GM21723 (cell line): Measurements from ENCODE around the gene CHIC1.
"Not testable (repeated sequence)": the region's sequence is repeated elsewhere in the genome, so short reads cannot be mapped to it uniquely, and the experiment has no call there.

ENCODE experiments used
- ATAC-seq: cut with Tn5 transposase; IDR thresholded peaks from one replicate; pipeline ENCODE4 v1.9.1; 2021; ENCODE audit warnings: mild to moderate bottlenecking, moderate library complexity; ENCODE audit not compliant: unreplicated experiment

The CHIC1 gene

DNA sequence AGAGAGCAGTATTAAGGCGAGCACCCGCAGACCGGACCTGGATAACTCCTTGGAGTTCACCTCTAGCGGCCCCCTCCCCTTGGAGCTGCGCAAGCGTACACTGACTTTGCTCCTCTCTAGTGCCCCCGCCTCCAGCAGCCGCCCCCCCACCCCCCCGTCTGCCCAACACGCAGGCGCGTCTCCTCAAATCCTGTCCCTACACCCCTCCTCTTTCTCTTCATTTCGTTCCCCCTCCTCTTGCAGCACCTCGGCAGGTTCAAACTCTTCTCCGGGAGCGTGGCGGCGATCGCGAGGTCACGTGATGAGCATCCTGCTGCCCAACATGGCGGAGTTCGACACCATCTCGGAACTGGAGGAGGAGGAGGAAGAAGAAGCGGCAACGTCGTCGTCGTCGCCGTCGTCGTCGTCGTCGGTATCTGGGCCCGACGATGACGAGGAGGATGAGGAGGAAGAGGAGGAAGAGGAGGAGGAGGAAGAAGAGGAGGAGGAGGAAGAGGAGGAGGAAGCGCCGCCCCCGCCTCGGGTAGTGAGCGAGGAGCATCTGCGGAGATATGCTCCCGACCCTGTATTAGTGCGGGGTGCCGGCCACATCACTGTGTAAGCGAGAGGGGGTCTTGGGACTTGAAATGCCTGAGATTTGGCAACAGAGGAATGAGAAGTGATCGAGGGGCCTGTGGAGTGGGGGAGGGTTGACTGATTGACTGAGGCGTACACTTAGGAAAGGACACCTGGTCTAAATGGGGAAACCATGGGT, at the start of gene CHIC1:
CHIC1 (plus strand) TSS at position 214 of the 754 bp plus-strand sequence; CDS start at position 302, 88 bp downstream.
- peak; percentile 70 for ATAC-seq

DNA sequence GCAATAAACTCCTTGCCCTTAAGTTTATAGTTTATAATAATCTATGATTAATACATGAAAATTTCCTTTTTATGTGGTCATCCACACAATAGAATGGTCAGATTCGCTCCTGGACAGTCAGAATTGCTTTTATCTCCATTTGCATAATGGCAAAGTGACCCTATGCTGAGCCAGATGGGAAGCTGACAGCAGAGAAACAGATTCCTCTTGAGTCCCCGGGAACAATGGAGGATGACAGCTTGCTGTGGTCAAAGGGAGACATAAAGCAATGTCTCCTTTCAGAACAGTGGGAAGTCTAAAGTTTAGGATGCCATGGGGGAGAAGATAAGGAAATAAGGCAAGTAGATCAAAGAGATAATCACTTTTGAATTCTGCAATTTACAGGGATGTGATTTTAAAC, 40.2 kb upstream of the CHIC1 start:
- ATAC-seq, result not testable (repeated sequence)

DNA sequence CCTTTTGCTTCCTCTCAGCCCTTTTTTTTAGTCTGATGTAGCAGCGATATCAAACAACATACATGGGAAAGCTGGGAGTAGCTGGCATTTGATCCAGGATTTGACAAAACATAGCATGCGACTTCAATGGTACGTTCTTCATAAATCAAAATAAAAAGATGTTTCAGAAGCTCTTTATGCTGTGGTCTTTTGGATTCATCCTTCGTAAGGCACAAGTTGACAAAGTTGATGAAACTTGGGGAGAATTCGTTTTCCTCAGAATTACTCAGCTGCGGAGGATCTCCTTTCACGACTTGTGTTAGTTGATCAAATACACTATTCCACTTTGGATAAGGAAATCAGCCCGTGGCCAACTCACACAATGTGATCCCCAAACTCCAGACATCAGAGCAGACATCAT, 38.1 kb upstream of the CHIC1 start:
- ATAC-seq, result no peak

DNA sequence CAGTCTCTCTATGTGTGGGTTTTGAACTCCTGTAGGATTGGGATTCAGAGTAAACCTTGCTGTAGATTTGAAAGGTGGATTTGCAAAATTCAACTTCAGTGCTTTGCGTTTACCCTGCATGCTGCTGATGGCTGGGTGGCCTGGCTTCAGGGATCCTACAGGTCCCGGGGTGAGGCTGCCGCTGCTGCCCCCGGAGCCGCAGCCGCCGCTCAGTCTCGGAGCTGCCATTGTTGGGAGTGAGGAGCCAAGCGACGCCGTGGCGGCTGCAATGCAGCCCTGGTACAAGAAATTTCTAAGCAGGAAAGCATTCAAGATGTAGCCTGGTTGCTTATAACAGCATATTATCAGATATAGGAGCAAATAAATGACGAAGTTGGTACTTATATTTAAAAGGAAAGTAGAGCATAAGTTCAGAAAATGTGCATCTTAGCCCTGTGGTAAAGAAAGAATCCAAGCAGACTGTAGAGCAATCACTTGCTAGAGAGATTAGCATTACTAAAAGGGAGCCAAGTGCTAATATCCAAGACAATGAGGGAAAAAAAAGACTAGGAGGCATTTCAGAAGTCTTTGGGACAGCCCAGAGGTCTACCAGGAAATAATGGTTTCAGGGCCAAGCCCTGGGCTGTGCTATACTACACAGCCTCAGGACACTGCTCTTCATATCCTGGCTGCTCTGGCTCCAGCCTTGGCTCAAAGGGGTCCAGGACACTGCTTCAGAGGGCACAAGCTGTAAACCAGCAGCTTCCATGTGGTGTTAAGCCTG, 36.9 kb upstream of the CHIC1 start:
- ATAC-seq, result no peak

DNA sequence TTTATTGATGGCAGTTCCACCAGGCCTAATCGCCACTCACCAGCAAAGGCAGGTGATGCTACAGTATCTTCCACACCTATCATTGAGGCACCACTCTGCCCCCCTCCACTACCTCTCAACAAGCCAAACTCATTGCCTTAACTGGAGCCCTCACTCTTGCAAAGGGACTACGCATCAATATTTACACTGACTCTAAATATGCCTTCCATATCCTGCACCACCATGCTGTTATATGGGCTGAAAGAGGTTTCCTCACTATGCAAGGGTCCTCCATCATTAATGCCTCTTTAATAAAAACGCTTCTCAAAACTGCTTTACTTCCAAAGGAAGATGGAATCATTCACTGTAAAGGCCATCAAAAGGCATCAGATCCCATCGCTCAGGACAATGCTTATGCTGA, 31.3 kb upstream of the CHIC1 start:
- ATAC-seq, result not testable (repeated sequence)

DNA sequence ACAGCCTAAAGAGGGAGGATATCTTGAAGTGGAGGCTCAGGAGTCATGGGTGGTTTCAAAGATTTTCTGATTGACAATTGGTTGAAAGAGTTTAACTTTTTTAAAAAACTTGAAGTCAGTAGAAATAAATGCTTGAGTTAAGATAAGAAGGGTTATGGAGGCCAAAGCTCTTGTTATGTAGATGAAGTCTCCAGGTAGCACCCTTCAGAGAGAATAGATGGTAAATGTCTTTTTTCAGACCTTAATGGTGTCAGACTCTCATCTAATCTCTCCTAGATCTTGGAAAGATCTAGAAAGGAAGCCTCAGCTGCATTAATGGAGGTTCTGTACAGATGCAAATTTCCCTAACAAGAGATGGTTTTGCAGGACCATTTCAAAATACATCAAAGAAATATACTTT, 6.8 kb upstream of the CHIC1 start:
- ATAC-seq, result no peak

DNA sequence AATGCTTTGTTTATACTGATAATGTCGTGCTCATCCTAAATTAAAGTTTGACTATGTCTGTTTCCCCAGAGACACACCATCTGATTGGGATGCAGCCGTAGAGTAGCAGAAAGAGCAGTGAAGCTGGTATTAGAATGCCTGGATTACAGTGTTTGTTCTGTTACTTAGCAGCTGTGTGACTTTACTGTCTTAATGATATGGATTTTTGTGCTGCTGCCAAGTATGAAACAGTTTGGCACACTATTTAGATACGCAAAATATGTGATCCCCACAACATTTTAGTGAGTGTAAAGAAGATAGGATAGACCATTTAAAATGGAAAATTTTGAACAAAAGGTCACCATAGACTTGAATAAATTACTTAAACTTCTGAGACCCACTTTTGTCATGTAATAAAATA, 1.2 kb upstream of the CHIC1 start:
- no peak for ATAC-seq

DNA sequence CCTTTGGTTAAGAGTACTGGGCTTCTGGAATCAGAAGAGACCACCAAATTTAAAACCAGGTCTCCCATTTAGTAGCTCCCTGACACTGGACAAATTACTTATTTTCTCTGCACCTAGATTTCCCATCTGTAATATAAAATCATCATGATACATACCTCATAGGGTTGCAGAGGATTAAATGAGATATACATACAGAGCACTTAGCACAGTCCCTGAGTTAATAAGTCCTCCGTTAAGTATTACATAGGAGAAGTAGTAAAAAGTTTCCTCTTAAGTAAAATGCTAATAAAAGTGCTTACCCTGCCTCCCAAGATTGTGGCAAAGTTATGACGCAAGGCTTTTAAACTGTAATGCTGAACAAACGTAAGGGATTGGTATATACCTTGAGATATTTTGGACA, 539 bp upstream of the CHIC1 start:
- peak; percentile 24 for ATAC-seq

DNA sequence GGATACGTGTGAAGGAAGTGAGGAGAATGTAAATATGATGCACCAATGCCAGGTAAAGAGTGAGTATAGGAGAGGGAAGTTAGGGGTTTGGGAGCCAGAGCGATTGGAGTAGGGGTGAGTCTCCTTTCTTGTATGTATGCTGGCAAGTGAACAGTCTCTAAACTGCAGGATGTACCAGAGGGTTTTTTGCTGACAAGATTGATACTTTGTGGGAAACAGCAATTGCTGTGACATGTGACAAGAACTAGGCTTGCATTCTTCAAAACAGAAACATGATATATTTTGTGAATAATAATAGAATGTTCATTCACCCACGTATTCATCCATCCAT, 706 bp downstream of the CHIC1 start:
- ATAC-seq, result peak; percentile 36

DNA sequence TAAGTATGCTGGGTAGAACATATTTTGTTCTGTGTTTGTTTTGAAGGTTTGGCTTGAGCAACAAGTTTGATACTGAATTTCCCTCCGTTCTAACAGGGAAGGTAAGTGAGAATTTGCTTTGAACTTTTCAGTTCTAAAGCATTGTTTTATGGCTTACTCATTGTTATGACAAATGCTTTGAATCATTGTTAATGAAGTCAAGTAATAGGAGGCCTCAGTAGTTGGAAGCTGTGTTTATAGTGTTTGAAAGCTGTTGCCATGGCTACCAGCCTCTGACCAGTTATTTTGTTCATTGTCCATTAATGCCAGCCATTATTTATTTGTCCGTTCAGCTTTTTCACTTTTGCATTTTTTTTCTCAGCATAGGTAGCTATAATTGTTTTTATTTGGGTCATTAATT, 14.4 kb downstream of the CHIC1 start:
- no peak for ATAC-seq

DNA sequence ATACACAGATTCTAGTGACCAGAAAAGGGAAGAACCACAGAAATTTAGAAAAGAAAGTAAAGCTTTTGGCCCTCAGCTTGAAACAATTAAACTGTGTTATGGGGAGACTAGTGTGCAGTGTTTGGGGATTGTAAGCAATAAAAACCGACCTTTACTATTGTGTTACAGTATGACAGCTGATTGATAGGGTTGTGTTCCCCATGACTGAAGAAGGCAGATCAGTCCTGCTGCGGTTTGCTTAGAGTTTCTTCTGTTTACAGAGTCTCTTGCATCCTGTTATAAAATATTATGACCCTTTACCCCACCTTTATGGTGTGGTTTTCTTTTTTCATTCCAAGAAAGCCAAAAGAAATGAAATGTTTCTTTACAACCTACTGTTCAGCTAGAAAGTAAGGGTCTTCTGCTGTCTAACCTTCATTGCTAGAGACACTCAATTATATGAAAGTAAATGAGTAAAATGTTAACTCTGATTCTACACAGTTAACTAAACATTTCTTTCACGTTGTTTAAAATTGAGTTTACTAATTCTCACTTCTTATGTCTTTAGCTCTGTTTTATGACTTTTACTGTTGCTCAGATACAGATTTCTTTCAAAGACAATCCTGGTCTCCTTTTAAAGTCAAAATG, 18.1 kb downstream of the CHIC1 start:
- peak; percentile 73 for ATAC-seq

DNA sequence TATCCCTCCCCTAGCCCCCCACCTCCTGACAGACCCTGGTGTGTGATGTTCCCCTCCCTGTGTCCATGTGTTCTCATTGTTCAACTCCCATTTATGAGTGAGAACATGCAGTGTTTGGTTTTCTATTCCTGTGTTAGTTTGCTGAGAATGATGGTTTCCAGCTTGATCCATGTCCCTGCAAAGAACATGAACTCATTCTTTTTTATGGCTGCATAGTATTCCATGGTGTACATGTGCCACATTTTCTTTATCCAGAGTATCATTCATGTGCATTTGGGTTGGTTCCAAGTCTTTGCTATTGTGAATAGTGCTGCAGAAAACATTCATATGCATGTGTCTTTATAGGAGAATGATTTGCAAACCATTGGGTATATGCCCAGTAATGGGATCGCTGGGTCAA, 34.8 kb downstream of the CHIC1 start:
- ATAC-seq, result not testable (repeated sequence)

DNA sequence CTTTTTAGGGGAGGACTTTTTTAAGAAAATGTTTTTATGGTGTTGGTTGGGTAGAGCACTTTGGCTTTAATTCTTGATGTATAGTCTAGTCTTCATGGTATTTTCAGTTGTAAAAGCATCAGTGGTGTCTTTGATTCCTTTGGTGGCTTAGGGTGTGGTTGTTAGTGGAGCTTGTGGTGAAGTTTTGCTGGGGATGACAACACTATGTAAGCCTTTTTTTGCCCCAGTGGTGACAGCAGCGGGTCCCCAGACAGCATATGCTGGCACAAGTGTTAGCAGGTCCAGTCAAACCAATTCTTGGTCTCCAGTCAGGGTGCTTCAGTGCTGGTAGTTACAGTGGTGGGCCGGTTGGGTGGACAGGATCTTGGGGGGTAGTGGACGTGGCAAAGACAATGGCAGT, 52.0 kb downstream of the CHIC1 start:
- no peak for ATAC-seq

DNA sequence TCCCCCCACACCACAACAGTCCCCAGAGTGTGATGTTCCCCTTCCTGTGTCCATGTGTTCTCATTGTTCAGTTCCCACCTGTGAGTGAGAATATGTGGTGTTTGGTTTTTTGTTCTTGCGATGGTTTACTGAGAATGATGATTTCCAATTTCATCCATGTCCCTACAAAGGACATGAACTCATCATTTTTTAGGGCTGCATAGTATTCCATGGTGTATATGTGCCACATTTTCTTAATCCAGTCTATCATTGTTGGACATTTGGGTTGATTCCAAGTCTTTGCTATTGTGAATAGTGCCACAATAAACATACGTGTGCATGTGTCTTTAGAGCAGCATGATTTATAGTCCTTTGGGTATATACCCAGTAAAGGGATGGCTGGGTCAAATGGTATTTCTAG, 78.7 kb downstream of the CHIC1 start:
- ATAC-seq, result not testable (repeated sequence)

DNA sequence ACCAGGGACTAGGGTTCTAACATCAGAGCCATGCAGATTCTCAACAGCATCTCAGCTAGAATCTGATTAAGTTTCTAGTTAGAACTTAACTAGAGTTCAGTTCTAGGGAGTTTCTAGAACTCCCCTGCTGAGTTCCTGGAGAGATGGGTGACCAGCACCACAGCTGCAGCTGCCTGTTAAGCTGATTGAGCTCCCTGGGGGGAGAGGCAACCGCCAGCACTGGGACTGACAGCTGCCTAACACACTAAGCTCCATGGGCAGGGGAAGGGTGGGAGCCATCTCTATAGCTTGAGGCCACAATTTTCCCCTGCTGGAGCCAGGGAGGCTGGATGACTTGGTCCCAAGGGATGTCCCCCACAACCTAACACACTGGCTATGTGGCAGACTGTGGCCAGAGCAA, 84.2 kb downstream of the CHIC1 start:
- ATAC-seq, result peak; percentile 67

DNA sequence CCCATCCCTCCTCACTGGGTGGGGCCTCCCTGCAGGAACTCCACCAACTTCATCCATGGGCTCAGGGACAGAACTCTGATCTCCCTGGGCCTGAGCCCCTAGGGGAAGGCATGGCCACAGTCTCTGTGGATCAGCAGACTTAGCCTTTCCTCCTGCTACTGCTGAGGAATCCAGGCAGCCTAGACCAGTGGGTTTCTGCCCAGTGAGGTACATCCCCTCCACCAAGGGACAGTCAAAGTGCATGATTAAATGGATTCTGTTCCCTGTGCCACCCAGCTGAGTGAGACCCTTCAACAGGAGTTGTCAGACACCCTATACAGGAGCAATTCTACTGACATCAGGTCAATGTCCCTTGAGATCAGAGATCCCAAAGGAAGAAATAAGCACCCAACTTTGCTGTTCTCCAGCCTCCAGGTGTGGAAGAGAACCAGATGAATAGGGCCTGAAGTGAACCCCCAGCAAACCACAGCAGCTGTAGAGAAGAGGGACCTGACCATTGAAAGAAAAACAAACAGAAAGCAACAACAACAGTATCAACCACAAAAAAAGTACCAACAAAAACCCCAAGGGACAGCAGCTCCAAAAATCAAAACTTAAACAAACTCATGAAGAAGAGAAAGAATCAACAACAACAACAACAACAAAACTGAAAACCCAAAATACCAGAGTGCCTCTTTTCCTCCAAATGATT, 84.8 kb downstream of the CHIC1 start:
- peak; percentile 72 for ATAC-seq

DNA sequence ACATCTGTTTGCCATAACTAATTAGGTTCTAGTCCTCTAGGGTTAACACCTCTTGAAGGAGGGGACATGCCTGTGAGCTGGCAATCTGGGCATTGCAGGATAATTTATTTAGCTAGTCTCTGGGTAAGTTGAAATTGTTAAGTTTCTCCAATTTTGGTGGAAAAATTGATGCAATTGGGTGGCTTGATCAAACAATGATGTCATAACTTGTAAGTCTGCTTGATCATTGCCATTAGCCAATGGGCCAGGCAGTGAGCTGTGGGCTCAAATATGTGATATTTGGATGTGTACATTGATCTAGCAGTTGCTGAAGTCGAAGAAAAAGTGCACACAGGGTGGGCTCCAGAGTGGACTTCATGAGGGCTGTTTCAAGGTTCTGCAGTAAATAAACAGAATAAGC, 98.3 kb downstream of the CHIC1 start:
- ATAC-seq, result not testable (repeated sequence)

DNA sequence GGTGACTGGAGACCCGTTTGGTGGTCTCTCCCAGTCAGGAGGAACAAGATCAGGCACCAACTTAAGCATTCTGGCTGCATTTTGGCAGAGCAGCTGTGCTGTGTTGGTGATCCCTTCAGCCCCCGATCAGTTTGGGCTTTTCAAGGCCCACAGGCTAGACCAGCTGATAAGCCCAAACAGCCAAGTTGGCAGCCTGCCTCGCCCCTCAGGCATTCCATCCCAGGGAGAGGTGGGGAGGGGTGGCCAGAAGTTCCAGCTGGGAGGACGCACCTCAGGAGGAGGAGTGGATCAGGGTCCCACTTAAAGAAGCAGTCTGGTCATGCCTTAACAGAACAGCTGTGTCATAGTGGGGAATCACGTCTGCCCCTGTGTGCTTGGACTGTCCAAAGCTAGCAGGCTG, 105.8 kb downstream of the CHIC1 start:
- no peak for ATAC-seq

DNA sequence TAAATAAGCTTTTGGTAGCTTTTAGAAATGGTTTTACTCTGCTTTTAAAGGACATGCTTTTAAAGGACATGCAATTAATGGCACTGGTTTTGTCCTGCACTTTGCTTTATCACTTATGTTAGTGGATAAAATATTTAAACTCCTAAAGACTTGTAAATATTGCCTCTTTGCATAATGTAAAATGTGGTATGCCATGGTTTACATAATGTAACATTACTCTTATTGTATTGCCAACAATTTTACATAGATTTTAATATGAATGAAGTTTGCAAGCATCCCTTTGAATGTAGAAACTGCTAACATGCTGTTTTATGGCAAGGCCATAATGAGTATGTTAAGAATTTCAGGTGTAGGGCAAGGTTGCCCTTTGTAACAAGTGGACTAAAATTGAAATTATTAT, 118.4 kb downstream of the CHIC1 start:
- no peak for ATAC-seq

DNA sequence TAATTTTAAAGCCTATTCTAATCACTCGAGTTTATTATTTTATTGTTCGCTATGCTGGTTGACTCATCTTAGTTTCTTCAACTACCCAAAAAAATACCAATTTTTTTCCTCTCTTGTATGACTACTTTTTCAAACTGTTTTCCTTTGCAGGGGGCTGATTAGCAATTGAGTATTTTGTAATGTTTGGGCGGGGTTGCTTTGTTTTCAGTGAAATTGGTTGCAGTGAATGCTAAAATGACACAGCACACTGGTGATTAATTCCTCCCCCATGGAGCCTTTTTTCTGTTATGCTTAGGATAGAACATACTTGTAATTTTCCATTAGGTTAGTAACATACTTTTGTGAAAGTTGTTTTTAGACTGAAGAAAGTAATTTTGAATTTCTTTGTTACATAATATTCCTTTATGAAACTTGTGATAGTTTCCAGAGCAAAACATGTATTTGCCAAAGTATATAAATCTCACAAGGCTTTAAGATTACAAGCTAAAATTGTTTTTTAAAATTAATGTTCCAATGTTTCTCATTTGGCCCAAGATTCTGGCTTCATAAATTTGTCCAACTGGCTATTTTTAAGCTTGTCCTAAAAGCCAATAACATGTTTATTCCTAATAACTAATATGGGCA, 120.4 kb downstream of the CHIC1 start:
- ATAC-seq, result no peak

DNA sequence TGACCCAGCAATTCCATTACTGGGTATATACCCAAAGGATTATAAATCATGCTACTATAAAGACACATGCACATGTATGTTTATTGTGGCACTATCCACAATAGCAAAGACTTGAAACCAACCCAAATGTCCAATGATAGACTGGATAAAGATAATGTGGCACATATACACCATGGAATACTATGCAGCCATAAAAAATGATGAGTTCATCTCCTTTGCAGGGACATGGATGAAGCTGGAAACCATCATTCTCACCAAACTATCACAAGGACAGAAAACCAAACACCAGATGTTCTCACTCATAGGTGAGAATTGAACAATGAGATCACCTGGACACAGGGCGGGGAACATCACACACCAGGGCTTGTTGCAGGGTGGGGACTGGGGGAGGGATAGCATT, 144.0 kb downstream of the CHIC1 start:
- not testable (repeated sequence) for ATAC-seq
